NCI-H2227 (cell line): ENCODE data around the gene PCDHB3.
"Not testable (repeated sequence)": the region's sequence is repeated elsewhere in the genome, so short reads cannot be mapped to it uniquely, and the experiment has no call there.

ENCODE experiments used
- DNase-seq: peaks from one replicate; lab custom pipeline; 2025; ENCODE audit not compliant: unreplicated experiment; lab: John Stamatoyannopoulos, UW

Gene PCDHB3

DNA sequence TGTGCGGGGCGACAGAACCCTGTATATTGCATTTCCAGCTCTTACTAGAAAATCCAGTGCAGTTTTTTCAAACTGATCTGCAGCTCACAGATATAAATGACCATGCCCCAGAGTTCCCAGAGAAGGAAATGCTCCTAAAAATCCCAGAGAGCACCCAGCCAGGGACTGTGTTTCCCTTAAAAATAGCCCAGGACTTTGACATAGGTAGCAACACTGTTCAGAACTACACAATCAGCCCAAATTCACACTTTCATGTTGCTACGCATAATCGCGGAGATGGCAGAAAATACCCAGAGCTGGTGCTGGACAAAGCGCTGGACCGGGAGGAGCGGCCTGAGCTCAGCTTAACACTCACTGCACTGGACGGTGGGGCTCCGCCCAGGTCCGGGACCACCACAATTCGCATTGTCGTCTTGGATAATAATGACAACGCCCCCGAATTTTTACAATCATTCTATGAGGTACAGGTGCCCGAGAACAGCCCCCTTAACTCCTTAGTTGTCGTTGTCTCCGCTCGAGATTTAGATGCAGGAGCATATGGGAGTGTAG is 35.5 kb downstream of the PCDHB3 start:
- peak; percentile 28 for DNase-seq

DNA sequence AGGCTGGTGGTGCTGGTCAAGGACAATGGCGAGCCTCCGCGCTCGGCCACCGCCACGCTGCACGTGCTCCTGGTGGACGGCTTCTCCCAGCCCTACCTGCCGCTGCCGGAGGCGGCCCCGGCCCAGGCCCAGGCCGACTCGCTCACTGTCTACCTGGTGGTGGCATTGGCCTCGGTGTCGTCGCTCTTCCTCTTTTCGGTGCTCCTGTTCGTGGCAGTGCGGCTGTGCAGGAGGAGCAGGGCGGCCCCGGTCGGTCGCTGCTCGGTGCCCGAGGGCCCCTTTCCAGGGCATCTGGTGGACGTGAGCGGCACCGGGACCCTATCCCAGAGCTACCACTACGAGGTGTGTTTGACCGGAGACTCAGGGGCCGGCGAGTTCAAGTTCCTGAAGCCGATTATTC is 37.1 kb downstream of the PCDHB3 start:
- not testable (repeated sequence) for DNase-seq

DNA sequence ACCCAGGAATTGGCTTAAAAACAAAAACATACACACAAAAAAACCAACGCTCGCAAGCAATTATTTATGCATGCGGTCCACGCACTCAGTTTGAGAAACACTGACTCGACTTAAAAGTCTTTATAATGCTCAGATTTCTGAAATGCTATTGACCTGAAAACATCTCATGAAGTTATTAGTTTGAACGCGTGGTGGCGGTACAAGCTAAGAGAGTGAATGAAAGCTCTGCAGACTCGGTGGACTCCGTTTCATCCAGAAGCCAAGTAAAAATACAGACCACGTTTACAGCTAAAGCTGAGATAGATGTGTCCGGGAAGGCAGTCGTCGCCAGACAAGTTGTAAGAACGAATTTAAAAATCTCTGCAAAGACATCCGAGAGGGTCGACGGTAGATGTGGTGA is 49.5 kb downstream of the PCDHB3 start, which contains the start of gene PCDHB6:
Gene PCDHB6, plus strand, starts transcription at position 246 of the 400 bp plus-strand sequence. CDS start 201 bp downstream, outside the sequence.
- DNase-seq = peak; percentile 74

DNA sequence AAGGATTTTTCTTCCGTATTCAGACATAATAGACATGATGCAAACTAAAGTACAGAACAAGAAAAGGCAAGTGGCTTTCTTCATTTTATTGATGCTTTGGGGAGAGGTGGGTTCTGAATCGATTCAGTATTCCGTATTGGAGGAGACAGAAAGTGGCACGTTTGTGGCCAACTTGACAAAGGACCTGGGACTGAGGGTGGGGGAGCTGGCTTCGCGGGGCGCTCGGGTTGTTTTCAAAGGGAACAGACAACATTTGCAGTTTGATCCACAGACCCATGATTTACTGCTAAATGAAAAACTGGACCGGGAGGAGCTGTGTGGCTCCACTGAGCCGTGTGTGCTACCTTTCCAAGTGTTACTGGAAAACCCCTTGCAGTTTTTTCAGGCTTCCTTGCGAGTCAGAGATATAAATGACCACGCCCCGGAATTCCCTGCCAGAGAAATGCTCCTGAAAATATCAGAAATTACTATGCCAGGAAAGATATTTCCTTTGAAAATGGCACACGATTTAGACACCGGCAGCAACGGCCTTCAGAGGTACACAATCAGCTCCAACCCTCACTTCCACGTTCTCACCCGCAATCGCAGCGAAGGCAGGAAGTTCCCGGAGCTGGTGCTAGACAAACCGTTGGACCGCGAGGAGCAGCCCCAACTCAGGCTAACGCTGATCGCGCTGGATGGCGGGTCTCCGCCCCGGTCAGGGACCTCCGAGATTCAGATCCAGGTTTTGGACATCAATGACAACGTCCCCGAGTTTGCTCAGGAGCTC is 50.1 kb downstream of the PCDHB3 start:
- peak; percentile 24 for DNase-seq

DNA sequence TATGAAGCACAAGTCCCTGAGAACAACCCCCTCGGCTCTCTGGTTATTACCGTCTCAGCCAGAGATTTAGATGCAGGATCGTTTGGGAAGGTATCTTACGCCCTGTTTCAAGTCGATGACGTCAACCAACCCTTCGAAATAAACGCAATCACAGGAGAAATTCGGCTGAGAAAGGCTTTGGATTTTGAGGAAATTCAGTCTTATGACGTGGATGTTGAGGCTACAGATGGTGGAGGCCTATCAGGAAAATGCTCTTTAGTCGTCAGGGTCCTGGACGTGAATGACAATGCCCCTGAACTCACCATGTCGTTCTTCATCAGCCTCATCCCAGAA is 50.7 kb downstream of the PCDHB3 start:
- DNase-seq = peak; percentile 24

DNA sequence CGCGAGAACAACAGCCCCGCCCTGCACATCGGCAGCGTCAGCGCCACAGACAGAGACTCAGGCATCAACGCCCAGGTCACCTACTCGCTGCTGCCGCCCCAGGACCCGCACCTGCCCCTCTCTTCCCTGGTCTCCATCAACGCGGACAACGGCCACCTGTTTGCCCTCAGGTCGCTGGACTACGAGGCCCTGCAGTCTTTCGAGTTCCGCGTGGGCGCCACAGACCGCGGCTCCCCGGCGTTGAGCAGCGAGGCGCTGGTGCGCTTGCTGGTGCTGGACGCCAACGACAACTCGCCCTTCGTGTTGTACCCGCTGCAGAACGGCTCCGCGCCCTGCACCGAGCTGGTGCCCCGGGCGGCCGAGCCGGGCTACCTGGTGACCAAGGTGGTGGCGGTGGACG is 51.4 kb downstream of the PCDHB3 start:
- not testable (repeated sequence) for DNase-seq

DNA sequence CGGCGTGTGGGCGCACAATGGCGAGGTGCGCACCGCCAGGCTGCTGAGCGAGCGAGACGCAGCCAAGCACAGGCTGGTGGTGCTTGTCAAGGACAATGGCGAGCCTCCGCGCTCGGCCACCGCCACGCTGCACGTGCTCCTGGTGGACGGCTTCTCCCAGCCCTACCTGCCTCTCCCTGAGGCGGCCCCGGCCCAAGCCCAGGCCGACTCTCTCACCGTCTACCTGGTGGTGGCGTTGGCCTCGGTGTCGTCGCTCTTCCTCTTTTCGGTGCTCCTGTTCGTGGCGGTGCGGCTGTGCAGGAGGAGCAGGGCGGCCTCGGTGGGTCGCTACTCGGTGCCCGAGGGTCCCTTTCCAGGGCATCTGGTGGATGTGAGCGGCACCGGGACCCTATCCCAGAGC is 51.8 kb downstream of the PCDHB3 start:
- not testable (repeated sequence) for DNase-seq
